ENCODE measurements around the gene ZFP14.
A peak's percentile ranks its signal among the peaks of the same experiment; 100 is the strongest.

ZFP14 gene

GRCh38 chr19:36378625-36379509 is at the start of gene ZFP14:
TSS of gene ZFP14 (minus strand) at chr19:36379201. CDS start at chr19:36367892, 11,309 bp downstream.
- peak; percentile 95 for DNase-seq

- no peak for DNase-seq
Measured at GRCh38 chr19:36423925-36424324, 44.9 kb upstream of the ZFP14 start.

- DNase-seq: no peak
Measured at GRCh38 chr19:36421749-36422481, 42.9 kb upstream of the ZFP14 start.

- no peak for DNase-seq
Measured at GRCh38 chr19:36420961-36421748, 42.2 kb upstream of the ZFP14 start.

- DNase-seq: peak; percentile 60
Measured at GRCh38 chr19:36418287-36419001, 39.4 kb upstream of the ZFP14 start, which contains the start of gene ZFP82. TSS of gene ZFP82 (minus strand) at chr19:36418644. CDS start at chr19:36409789, 8,855 bp downstream.

GRCh38 chr19:36417752-36418286 is 38.8 kb upstream of the ZFP14 start:
- DNase-seq: no peak

GRCh38 chr19:36409841-36410240 is 30.8 kb upstream of the ZFP14 start:
- no peak for DNase-seq

- DNase-seq: no peak
Measured at GRCh38 chr19:36408101-36408500, 29.1 kb upstream of the ZFP14 start.

GRCh38 chr19:36404498-36404897 is 25.5 kb upstream of the ZFP14 start:
- DNase-seq: no peak

- DNase-seq: no peak
Measured at GRCh38 chr19:36401475-36401874, 22.5 kb upstream of the ZFP14 start.

- no peak for DNase-seq
Measured at GRCh38 chr19:36398571-36398970, 19.6 kb upstream of the ZFP14 start.

GRCh38 chr19:36392916-36393673 is 14.1 kb upstream of the ZFP14 start:
- DNase-seq: no peak

GRCh38 chr19:36379510-36379819 is 464 bp upstream of the ZFP14 start:
- no peak for DNase-seq

GRCh38 chr19:36377541-36378178 is 1.3 kb downstream of the ZFP14 start:
- DNase-seq: no peak

- DNase-seq: no peak
Measured at GRCh38 chr19:36373638-36374156, 5.3 kb downstream of the ZFP14 start.

GRCh38 chr19:36371886-36372285 is 7.1 kb downstream of the ZFP14 start:
- no peak for DNase-seq

GRCh38 chr19:36363845-36364244 is 15.2 kb downstream of the ZFP14 start:
- DNase-seq: no peak

- DNase-seq: no peak
Measured at GRCh38 chr19:36340786-36341372, 38.1 kb downstream of the ZFP14 start.

- peak; percentile 37 for DNase-seq
Measured at GRCh38 chr19:36331353-36332228, 47.4 kb downstream of the ZFP14 start.

All from activated T-cell treated with anti-CD3 and anti-CD28 coated beads for 4 hours (primary cell).